ENCODE data around the gene PDCD1LG2.
"Not testable (repeated sequence)": the region's sequence is repeated elsewhere in the genome, so short reads cannot be mapped to it uniquely, and the experiment has no call there.

The PDCD1LG2 gene

DNA sequence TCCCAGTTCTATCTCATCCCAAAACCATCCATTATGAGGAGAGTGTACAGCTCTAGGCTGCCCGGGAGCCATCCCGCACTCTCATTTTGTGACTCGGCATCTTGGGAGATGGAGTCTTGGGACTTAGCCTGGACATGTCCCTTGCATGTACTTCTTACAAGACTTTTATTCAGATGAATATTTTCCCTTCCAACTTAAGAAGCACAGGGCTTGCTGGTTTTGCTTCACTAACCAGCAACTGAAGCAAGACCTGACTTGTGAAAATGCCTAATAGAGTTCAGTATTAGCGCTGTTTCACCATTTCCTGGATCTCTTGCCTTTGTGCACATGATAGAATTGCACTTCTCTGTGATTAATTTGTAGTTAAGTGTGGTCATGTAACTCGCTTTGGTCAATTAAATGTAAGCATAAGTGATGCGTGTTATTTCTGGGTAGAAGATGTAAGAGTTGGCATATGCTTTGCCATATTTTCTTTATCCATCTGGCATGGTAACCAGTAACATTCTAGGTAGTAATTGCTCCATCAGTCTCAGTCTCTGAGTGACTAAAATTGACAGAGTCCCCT lies 55.8 kb downstream of the PDCD1LG2 start:
- DNase-seq (ENCODE audit: low spot score): no peak

GRCh38 chr9:5568868-5569267 lies 58.5 kb downstream of the PDCD1LG2 start:
- DNase-seq (ENCODE audit: low spot score): no peak

- no peak for DNase-seq (ENCODE audit: low spot score)
These were observed 59.1 kb downstream of the PDCD1LG2 start for GRCh38 chr9:5569409-5569808.

DNA sequence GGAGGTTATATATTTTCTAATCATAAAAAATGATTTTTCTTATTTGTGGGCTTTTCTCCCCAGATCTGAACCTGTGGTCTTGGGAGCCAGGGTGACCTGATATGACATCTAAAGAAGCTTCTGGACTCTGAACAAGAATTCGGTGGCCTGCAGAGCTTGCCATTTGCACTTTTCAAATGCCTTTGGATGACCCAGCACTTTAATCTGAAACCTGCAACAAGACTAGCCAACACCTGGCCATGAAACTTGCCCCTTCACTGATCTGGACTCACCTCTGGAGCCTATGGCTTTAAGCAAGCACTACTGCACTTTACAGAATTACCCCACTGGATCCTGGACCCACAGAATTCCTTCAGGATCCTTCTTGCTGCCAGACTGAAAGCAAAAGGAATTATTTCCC lies 59.6 kb downstream of the PDCD1LG2 start:
- no peak for DNase-seq (ENCODE audit: low spot score)

- no peak for DNase-seq (ENCODE audit: low spot score)
These were observed 61.4 kb downstream of the PDCD1LG2 start for GRCh38 chr9:5571629-5572232.

- no peak for DNase-seq (ENCODE audit: low spot score)
These were observed 63.8 kb downstream of the PDCD1LG2 start for GRCh38 chr9:5574097-5574496.

DNA sequence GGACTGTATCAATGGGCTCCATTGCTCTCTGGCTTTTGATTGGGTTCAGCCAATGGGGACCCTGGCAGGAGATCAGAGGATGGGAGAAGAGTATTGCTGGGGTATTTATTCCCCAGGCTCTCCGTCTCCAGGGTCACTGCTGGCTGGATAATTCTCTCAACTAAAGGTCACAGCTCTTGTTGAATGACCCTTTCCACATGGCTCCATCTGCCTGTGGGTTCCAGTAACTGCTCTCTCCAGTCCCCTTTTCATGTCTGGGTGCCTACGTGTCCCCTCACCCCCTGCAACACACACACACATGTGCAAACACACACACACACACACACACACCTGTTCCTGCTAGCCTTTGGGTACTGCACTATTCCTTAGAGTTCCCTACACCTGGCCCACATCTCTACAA lies 64.7 kb downstream of the PDCD1LG2 start:
- no peak for DNase-seq (ENCODE audit: low spot score)

GRCh38 chr9:5577225-5577624 lies 66.9 kb downstream of the PDCD1LG2 start:
- DNase-seq (ENCODE audit: low spot score): no peak

GRCh38 chr9:5578018-5578697 lies 67.8 kb downstream of the PDCD1LG2 start:
- DNase-seq (ENCODE audit: low spot score): no peak

- no peak for DNase-seq (ENCODE audit: low spot score)
These were observed 68.4 kb downstream of the PDCD1LG2 start for GRCh38 chr9:5578698-5579085.

GRCh38 chr9:5579881-5580280 lies 69.5 kb downstream of the PDCD1LG2 start:
- no peak for DNase-seq (ENCODE audit: low spot score)

DNA sequence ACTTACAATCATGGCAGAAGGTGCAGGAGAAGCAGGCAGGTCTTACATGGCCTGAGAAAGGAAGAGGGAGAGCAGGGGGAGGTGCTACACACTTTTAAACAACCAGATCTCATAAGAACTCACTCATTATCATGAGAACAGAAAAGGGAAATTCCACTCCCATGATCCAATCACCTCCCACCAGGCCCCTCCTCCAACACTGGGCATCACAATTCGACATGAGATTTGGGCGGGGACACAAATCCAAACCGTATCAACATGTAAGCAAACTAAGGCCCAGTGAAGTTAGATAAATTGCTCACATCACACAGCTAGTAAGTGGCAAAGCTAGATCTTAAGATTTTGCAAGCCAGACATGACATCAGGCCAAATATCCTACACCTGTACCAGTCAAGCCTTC lies 70.3 kb downstream of the PDCD1LG2 start:
- no peak for DNase-seq (ENCODE audit: low spot score)

DNA sequence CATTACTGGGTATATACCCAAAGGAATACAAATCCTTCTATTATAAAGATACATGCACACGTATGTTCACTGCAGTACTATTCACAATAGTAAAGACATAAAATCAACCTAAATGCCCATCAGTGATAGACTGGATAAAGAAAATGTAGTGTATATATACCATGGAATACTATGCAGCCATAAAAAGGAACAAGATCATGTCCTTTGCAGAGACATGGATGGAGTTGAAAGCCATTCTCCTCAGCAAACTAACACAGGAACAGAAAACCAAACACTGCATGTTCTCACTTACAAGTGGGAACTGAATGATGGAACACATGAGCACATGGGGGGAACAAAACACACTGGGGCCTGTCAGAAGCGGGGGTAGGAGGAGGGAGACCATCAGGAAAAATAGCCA lies 71.4 kb downstream of the PDCD1LG2 start:
- DNase-seq (ENCODE audit: low spot score): not testable (repeated sequence)

DNA sequence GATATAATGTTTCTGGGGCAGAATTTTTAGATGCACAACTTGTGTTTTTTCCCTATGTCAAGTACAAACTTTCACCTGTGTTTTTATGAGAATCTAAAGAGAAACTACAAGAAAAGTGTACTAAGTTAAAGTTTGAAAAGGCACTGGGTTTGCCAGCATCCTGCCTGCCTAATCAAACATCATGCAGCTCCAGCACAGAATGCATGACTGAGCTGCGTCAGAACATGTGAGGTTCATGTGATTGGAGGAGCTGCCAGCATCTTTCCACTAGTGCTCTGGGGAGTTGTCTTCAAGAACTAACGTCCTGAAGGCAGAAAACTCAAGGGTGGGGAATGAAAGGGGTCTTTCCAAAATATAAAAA lies 72.5 kb downstream of the PDCD1LG2 start:
- DNase-seq (ENCODE audit: low spot score): no peak

DNA sequence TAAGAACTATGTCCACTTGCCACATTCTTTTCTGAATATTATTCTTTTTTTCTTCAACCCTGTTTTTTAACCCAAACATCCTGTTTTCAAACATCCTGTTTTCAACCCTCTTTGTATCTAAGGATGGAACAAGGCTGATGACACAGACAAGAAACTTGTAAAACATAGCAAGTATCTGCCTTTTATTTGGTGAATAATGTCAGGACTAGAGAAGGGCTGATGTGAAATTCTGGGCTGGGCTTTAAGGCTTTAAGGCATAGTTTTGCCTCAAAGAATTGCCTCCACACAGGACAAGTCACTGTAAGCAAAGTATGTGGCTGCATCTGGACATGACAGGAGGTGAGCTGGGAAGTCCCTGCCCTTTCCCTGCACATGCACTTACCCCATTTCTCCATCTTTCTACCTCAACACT lies 76.1 kb downstream of the PDCD1LG2 start:
- DNase-seq (ENCODE audit: low spot score): no peak

GRCh38 chr9:5587024-5587423 lies 76.7 kb downstream of the PDCD1LG2 start:
- no peak for DNase-seq (ENCODE audit: low spot score)

DNA sequence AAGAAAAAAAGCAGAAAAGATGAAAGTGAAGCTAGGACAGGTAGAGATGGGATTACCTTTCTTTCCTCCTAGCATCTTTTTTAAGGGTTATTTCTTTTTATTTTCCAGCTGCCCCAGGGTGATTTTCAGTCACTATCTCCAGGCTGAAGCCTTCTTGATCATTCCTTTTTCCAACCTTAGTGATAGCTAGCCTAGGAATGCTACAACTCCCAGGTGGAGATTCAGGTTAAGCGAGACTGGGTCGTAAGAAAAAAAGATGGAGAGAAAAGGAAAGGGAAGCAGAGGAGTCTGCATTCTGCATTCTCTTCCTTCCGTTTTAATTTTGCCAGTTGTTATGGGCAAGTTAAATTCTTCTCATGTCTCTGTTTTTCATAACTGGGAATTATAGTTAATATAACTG lies 81.9 kb downstream of the PDCD1LG2 start:
- DNase-seq (ENCODE audit: low spot score): no peak

- DNase-seq (ENCODE audit: low spot score): no peak
These were observed 82.6 kb downstream of the PDCD1LG2 start for GRCh38 chr9:5592904-5593303.

GRCh38 chr9:5593904-5594303 lies 83.6 kb downstream of the PDCD1LG2 start:
- DNase-seq (ENCODE audit: low spot score): no peak

- no peak for DNase-seq (ENCODE audit: low spot score)
These were observed 85.8 kb downstream of the PDCD1LG2 start for GRCh38 chr9:5596173-5596572.

GRCh38 chr9:5608298-5609225 lies 98.2 kb downstream of the PDCD1LG2 start:
- no peak for DNase-seq (ENCODE audit: low spot score)

DNA sequence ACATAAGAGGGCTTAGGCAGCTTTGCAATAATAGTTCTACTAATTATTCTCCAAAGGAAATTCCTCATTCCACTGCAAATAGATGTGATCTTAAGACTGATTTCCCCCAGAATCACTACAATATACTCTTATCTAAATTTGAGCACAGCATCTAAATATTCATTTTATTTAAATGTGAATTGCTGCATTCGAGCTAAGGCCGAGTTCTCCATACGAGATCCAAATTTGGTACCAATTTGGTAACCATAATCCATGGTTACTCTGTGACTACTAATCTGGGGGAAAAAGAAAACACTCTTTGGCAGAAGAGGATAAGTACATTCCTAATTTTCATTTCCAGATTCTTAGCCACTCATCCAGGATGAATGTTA lies 98.9 kb downstream of the PDCD1LG2 start:
- DNase-seq (ENCODE audit: low spot score): no peak

- no peak for DNase-seq (ENCODE audit: low spot score)
These were observed 100.2 kb downstream of the PDCD1LG2 start for GRCh38 chr9:5610491-5610890.

Measured in SW480 (cell line).